GM21367 (cell line): ENCODE measurements around the gene PARN.
"Not testable (repeated sequence)": the region's sequence is repeated elsewhere in the genome, so short reads cannot be mapped to it uniquely, and the experiment has no call there.

ENCODE experiments used
- ATAC-seq: cut with Tn5 transposase; IDR thresholded peaks from one replicate; pipeline ENCODE4 v1.9.1; 2021; ENCODE audit not compliant: unreplicated experiment

The PARN gene

GRCh38 chr16:14576069-14576468, 54.0 kb downstream of the PARN start:
- ATAC-seq, result no peak

GRCh38 chr16:14574698-14575415, 55.2 kb downstream of the PARN start:
- not testable (repeated sequence) for ATAC-seq

GRCh38 chr16:14572535-14572934, 57.5 kb downstream of the PARN start:
- ATAC-seq, result no peak

- ATAC-seq, result no peak
Measured at GRCh38 chr16:14569213-14569612, 60.8 kb downstream of the PARN start.

GRCh38 chr16:14566599-14566998, 63.5 kb downstream of the PARN start:
- ATAC-seq, result no peak

GRCh38 chr16:14565688-14566025, 64.4 kb downstream of the PARN start:
- no peak for ATAC-seq

GRCh38 chr16:14564861-14565687, 65.0 kb downstream of the PARN start:
- no peak for ATAC-seq

- no peak for ATAC-seq
Measured at GRCh38 chr16:14564323-14564722, 65.7 kb downstream of the PARN start.

- no peak for ATAC-seq
Measured at GRCh38 chr16:14562691-14563491, 67.2 kb downstream of the PARN start.

- no peak for ATAC-seq
Measured at GRCh38 chr16:14560523-14560922, 69.5 kb downstream of the PARN start.

GRCh38 chr16:14559809-14560241, 70.2 kb downstream of the PARN start:
- ATAC-seq, result no peak

- ATAC-seq, result no peak
Measured at GRCh38 chr16:14553447-14553846, 76.6 kb downstream of the PARN start.

GRCh38 chr16:14549789-14550153, 80.3 kb downstream of the PARN start:
- ATAC-seq, result no peak

GRCh38 chr16:14548933-14549788, 80.9 kb downstream of the PARN start:
- ATAC-seq, result no peak

GRCh38 chr16:14545346-14545884, 84.6 kb downstream of the PARN start:
- no peak for ATAC-seq

GRCh38 chr16:14544846-14545245, 85.2 kb downstream of the PARN start:
- ATAC-seq, result not testable (repeated sequence)

GRCh38 chr16:14539631-14540030, 90.4 kb downstream of the PARN start:
- no peak for ATAC-seq

GRCh38 chr16:14539156-14539555, 90.9 kb downstream of the PARN start:
- ATAC-seq, result no peak

- ATAC-seq, result no peak
Measured at GRCh38 chr16:14538604-14539003, 91.5 kb downstream of the PARN start.

- ATAC-seq, result no peak
Measured at GRCh38 chr16:14531613-14532012, 98.4 kb downstream of the PARN start.
